Mesenchymal stem cell (in vitro differentiated cells and primary cell): Measurements from ENCODE around the gene PSMG1.
A peak's percentile ranks its signal among the peaks of the same experiment; 100 is the strongest.

Experiments used
- DNase-seq: peaks from one replicate; pipeline ENCODE4 v3.0.0-alpha.2; 2013
- H2AFZ ChIP-seq: one replicate; pipeline ENCODE4 v1.6.1; 2013; ENCODE audit warnings: low read depth, mild to moderate bottlenecking, control low read depth, inconsistent platforms, low read length, moderate library complexity
- H2AK5ac ChIP-seq: 2 replicates; pipeline ENCODE4 v1.6.1; 2013; ENCODE audit warnings: low read length, moderate library complexity, mild to moderate bottlenecking, inconsistent platforms; ENCODE audit not compliant: severe bottlenecking
- H2BK120ac ChIP-seq: one replicate; pipeline ENCODE4 v1.6.1; 2013; ENCODE audit warnings: low read depth, mild to moderate bottlenecking, inconsistent platforms, low read length, moderate library complexity
- H2BK12ac ChIP-seq, 2 experiments: one replicate each; pipeline ENCODE4 v1.6.1; 2013; ENCODE audit warnings: inconsistent platforms in 2 of 2, low read length in 2 of 2, mild to moderate bottlenecking in 2 of 2, moderate library complexity in 2 of 2, control low read depth in 1 of 2
- H2BK15ac ChIP-seq: one replicate; pipeline ENCODE4 v1.6.1; 2013; ENCODE audit warnings: mild to moderate bottlenecking, low read depth, inconsistent platforms; ENCODE audit not compliant: poor library complexity, severe bottlenecking
- H2BK5ac ChIP-seq: 2 replicates; pipeline ENCODE4 v1.6.1; 2013; ENCODE audit warnings: low read depth, mild to moderate bottlenecking, low read length, control low read depth, inconsistent platforms; ENCODE audit not compliant: poor library complexity, severe bottlenecking
- H3K14ac ChIP-seq, 2 experiments: one replicate each; pipeline ENCODE4 v1.6.1; 2013; ENCODE audit warnings: inconsistent platforms in 2 of 2, low read length in 2 of 2, control low read depth in 1 of 2, mild to moderate bottlenecking in 1 of 2, moderate library complexity in 1 of 2
- H3K18ac ChIP-seq, 2 experiments: one replicate each; pipeline ENCODE4 v1.6.1; 2013; ENCODE audit warnings: inconsistent platforms in 2 of 2, low read length in 2 of 2, control low read depth in 1 of 2, low read depth in 1 of 2, mild to moderate bottlenecking in 1 of 2
- H3K23ac ChIP-seq, 2 experiments: one replicate each; pipeline ENCODE4 v1.6.1; 2013; ENCODE audit warnings: inconsistent platforms in 2 of 2, low read length in 2 of 2, mild to moderate bottlenecking in 2 of 2, moderate library complexity in 2 of 2, control low read depth in 1 of 2
- H3K27ac ChIP-seq: 2 replicates; pipeline ENCODE4 v1.5.1; 2013; ENCODE audit warnings: mild to moderate bottlenecking, moderate library complexity, low read length, control low read depth, inconsistent platforms; ENCODE audit not compliant: poor library complexity, severe bottlenecking
- H3K27me3 ChIP-seq, 2 experiments: 2 replicates each; pipeline versions ENCODE4 v1.6.1 to v1.7.0; 2013; ENCODE audit warnings: low read length in 2 of 2, mild to moderate bottlenecking in 2 of 2, moderate library complexity in 2 of 2, control low read depth in 1 of 2, inconsistent platforms in 1 of 2; ENCODE audit not compliant: control insufficient read depth in 1 of 2, insufficient read depth in 1 of 2
- H3K36me3 ChIP-seq, 2 experiments: 2 replicates each; pipeline versions ENCODE4 v1.6.1 to v1.7.0; 2013; ENCODE audit warnings: low read length in 2 of 2, control low read depth in 1 of 2, inconsistent platforms in 1 of 2, low read depth in 1 of 2, mild to moderate bottlenecking in 1 of 2; ENCODE audit not compliant: insufficient read depth in 2 of 2, control insufficient read depth in 1 of 2
- H3K4ac ChIP-seq, 2 experiments: one replicate each; pipeline ENCODE4 v1.6.1; 2013; ENCODE audit warnings: inconsistent platforms in 2 of 2, low read length in 2 of 2, mild to moderate bottlenecking in 2 of 2, moderate library complexity in 2 of 2, control low read depth in 1 of 2, low read depth in 1 of 2
- H3K4me1 ChIP-seq: 2 replicates; pipeline ENCODE4 v1.6.1; 2013; ENCODE audit warnings: low read depth, low read length, control low read depth; ENCODE audit not compliant: control insufficient read depth, insufficient read depth
- H3K4me2 ChIP-seq: 2 replicates; pipeline ENCODE4 v1.6.1; 2013; ENCODE audit warnings: low read length, mild to moderate bottlenecking, inconsistent platforms; ENCODE audit not compliant: poor library complexity, severe bottlenecking
- H3K4me3 ChIP-seq, 2 experiments: 2 replicates each; pipeline versions ENCODE4 v1.5.1 to v1.7.0; 2013; ENCODE audit warnings: low read length in 2 of 2, mild to moderate bottlenecking in 2 of 2, control low read depth in 1 of 2, low read depth in 1 of 2; ENCODE audit not compliant: insufficient read depth in 1 of 2
- H3K79me1 ChIP-seq: replicated peaks from 2 replicates; pipeline ENCODE4 v1.6.1; 2013; ENCODE audit warnings: mild to moderate bottlenecking, control low read depth, low read length, inconsistent platforms; ENCODE audit not compliant: poor library complexity, severe bottlenecking
- H3K9ac ChIP-seq: 2 replicates; pipeline ENCODE4 v1.7.0; 2013; ENCODE audit warnings: mild to moderate bottlenecking, low read length, moderate library complexity
- H3K9me3 ChIP-seq: 2 replicates; pipeline ENCODE4 v1.7.0; 2013; ENCODE audit warnings: mild to moderate bottlenecking, low read length; ENCODE audit not compliant: control insufficient read depth
- H4K8ac ChIP-seq: one replicate; pipeline ENCODE4 v1.6.1; 2013; ENCODE audit warnings: inconsistent platforms, mild to moderate bottlenecking, low read length, moderate library complexity
- H4K91ac ChIP-seq: one replicate; pipeline ENCODE4 v1.6.1; 2013; ENCODE audit warnings: mild to moderate bottlenecking, low read length, inconsistent platforms
- WGBS: methylation state at CpG from one replicate; pipeline ENCODE4 v1.1.7; 2013; ENCODE audit warnings: mixed read lengths; 5-methylcytosine and 5-hydroxymethylcytosine counted together

The PSMG1 gene

DNA sequence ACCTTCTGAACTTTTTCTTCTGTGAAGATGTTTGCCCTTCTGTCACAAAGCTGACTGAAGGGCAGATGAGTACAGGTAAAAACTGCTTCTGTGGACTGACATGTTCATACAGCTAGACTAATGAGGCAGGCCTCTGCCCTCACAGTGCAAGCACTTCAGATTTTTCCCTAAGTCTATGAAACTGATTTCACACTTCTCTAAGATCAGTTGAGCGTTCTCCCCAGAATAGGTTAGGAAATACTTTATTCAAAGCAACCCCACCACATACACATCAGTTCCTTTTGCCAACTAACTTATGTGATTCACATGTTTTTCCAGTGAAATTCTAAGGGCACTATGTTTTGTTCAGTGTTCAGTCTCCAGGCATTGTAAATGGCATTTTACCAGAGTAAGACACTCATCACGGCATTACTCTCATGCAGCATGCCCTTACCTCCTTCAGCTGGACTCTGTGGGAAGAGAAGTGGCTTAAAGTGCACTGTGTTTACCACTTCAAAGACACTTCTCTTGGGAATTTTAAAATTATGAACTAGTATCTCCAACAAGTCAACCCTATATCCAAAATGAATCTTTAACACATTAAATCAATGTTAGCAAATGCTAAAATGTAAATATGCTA is 5.4 kb upstream of the PSMG1 start:
- Histone ChIP-seq H2BK5ac (no peak overlapping the region), H3K27ac (no peak overlapping the region)

GRCh38 chr21:39187141-39187540 is 3.9 kb upstream of the PSMG1 start:
- H3K36me3 ChIP-seq: peaks cover 0 to 23% of the 10 kb centered on the region in 2 experiments
- H3K27me3 ChIP-seq: no peaks in the 10 kb centered on the region
- H3K4me2 ChIP-seq: no peak overlapping the region
- no peaks in the 10 kb centered on the region for H3K4me1 ChIP-seq
- H4K8ac ChIP-seq: no peak overlapping the region
- no peaks in the 10 kb centered on the region for H3K9me3 ChIP-seq
- 93% methylated on average over 4 of the region's 5 CpGs for WGBS
- H2BK5ac ChIP-seq: no peak overlapping the region
- H3K14ac ChIP-seq: no peak overlapping the region
- no peak overlapping the region for H3K23ac ChIP-seq
- no peak overlapping the region for H3K4me3 ChIP-seq
- H2BK12ac ChIP-seq: no peak overlapping the region
- H2BK15ac ChIP-seq: no peak overlapping the region
- no peak overlapping the region for H2AFZ ChIP-seq
- no peak overlapping the region for H2AK5ac ChIP-seq
- no peak overlapping the region for H3K9ac ChIP-seq
- no peak overlapping the region for H4K91ac ChIP-seq
- H3K4ac ChIP-seq: no peak overlapping the region
- H3K27ac ChIP-seq: no peak overlapping the region
- peaks cover 8% of the 10 kb centered on the region for H3K79me1 ChIP-seq
- DNase-seq: no peak
- H3K18ac ChIP-seq: no peak overlapping the region
- H2BK120ac ChIP-seq: no peak overlapping the region

More for the DNA sequence above, 5.4 kb upstream of the PSMG1 start:
- Histone ChIP-seq H2AFZ (no peak overlapping the region), H2BK120ac (no peak overlapping the region), H3K27me3 (no peaks in the 10 kb centered on the region), H3K4ac (no peak overlapping the region), H2BK12ac (no peak overlapping the region), H4K8ac (no peak overlapping the region), H3K18ac (no peak overlapping the region), H3K14ac (no peak overlapping the region), H3K4me2 (no peak overlapping the region), H3K36me3 (peaks cover 0 to 31% of the 10 kb centered on the region in 2 experiments), H3K23ac (no peak overlapping the region), H3K9me3 (no peaks in the 10 kb centered on the region), H4K91ac (no peak overlapping the region), H2AK5ac (no peak overlapping the region), H3K79me1 (peaks cover 8% of the 10 kb centered on the region), H3K9ac (no peak overlapping the region), H3K4me1 (no peaks in the 10 kb centered on the region), H2BK15ac (no peak overlapping the region), H3K4me3 (no peak overlapping the region)
- WGBS: 100% methylated on average over 1 of the region's 2 CpGs
- no peak for DNase-seq

- H3K9ac ChIP-seq: no peak overlapping the region
- no peak overlapping the region for H3K4me2 ChIP-seq
- H3K4me1 ChIP-seq: no peaks in the 10 kb centered on the region
- no peak for DNase-seq
- H3K23ac ChIP-seq: no peak overlapping the region
- no peak overlapping the region for H4K8ac ChIP-seq
- no peak overlapping the region for H4K91ac ChIP-seq
- no peak overlapping the region for H2AFZ ChIP-seq
- peaks cover 0 to 20% of the 10 kb centered on the region in 2 experiments for H3K36me3 ChIP-seq
- H3K27me3 ChIP-seq: no peaks in the 10 kb centered on the region
- H2BK5ac ChIP-seq: no peak overlapping the region
- H3K14ac ChIP-seq: no peak overlapping the region
- H3K27ac ChIP-seq: peak overlapping the region; percentile 22
- H3K4me3 ChIP-seq: no peak overlapping the region
- H3K9me3 ChIP-seq: no peaks in the 10 kb centered on the region
- no peak overlapping the region for H2AK5ac ChIP-seq
- peaks cover 8% of the 10 kb centered on the region for H3K79me1 ChIP-seq
- no peak overlapping the region for H3K4ac ChIP-seq
- H2BK15ac ChIP-seq: no peak overlapping the region
- H2BK12ac ChIP-seq: no peak overlapping the region
- H2BK120ac ChIP-seq: no peak overlapping the region
- no peak overlapping the region for H3K18ac ChIP-seq
Observed at GRCh38 chr21:39186676-39187075, 3.4 kb upstream of the PSMG1 start.

DNA sequence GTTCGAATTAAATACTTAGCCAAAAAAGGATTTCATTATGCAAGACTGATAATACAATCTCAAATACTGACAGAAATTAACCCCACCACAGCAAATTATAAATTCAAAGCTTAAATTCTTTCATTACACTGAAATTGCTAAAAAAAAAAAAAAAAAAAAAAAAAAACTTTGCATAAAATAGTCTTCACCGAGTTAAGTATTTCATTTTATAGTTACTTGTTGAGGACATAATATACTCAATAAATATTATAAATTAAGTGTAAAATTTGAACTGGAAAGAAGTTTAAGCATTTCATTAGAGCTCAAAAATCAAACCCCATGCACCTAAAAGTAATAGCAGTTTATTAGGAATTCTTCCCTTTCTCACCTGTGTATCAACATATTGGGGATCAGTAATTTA is 1.9 kb upstream of the PSMG1 start:
- Histone ChIP-seq H2AFZ (no peak overlapping the region), H3K79me1 (peaks cover 8% of the 10 kb centered on the region), H3K23ac (no peak overlapping the region), H3K27me3 (no peaks in the 10 kb centered on the region), H3K4me1 (peaks cover 5% of the 10 kb centered on the region), H2BK12ac (no peak overlapping the region), H3K4me3 (peak overlapping the region in 1 of 2 experiments; percentile 94), H2BK120ac (no peak overlapping the region), H3K18ac (no peak overlapping the region), H2BK5ac (no peak overlapping the region), H2AK5ac (no peak overlapping the region), H3K4me2 (no peak overlapping the region), H2BK15ac (no peak overlapping the region), H3K14ac (no peak overlapping the region), H3K36me3 (peaks cover 0 to 15% of the 10 kb centered on the region in 2 experiments), H3K27ac (no peak overlapping the region), H4K8ac (no peak overlapping the region), H4K91ac (no peak overlapping the region), H3K9ac (peak overlapping the region; percentile 99), H3K4ac (no peak overlapping the region), H3K9me3 (no peaks in the 10 kb centered on the region)
- WGBS: 100% methylated on average over 1 of the region's 2 CpGs
- no peak for DNase-seq
